NB4 (cell line): ENCODE results near the gene GTPBP8.

Experiments
- DNase-seq: peaks from one replicate; pipeline ENCODE4 v3.0.0; 2010; ENCODE audit warnings: low read depth
- H3K4me3 ChIP-seq: one replicate; pipeline ENCODE4 v1.5.1; 2011; ENCODE audit warnings: mild to moderate bottlenecking, low read depth, low read length, moderate library complexity
- CTCF ChIP-seq: IDR thresholded peaks from one replicate; pipeline ENCODE4 v1.5.1; 2012; ENCODE audit warnings: low read depth, low read length
- MAX ChIP-seq: IDR thresholded peaks from 2 replicates; pipeline ENCODE4 v1.6.1; 2011; ENCODE audit warnings: low read depth, low read length
- MYC ChIP-seq: IDR thresholded peaks from 2 replicates; pipeline ENCODE4 v1.6.1; 2011; ENCODE audit warnings: low read depth, low read length
- POLR2A ChIP-seq: IDR thresholded peaks from 2 replicates; pipeline ENCODE4 v1.6.1; 2011; ENCODE audit warnings: mild to moderate bottlenecking; ENCODE audit not compliant: insufficient read length; ENCODE audit errors: extremely low read depth

Gene GTPBP8

GRCh38 chr3:113000691-113001090 lies 9.9 kb downstream of the GTPBP8 start:
- H3K4me3 ChIP-seq: no peak overlapping the region
- no peak for DNase-seq
- TF ChIP-seq MAX: no peak
- TF ChIP-seq MYC: no peak
- TF ChIP-seq POLR2A: no peak
- TF ChIP-seq CTCF: no peak

GRCh38 chr3:113002037-113002436 lies 11.3 kb downstream of the GTPBP8 start:
- no peak for TF ChIP-seq MYC
- TF ChIP-seq MAX: no peak
- no peak overlapping the region for H3K4me3 ChIP-seq
- DNase-seq: no peak

- TF ChIP-seq MYC: no peak
- TF ChIP-seq POLR2A: no peak
- no peak for TF ChIP-seq CTCF
- no peak for DNase-seq
- H3K4me3 ChIP-seq: no peak overlapping the region
These were observed 11.9 kb downstream of the GTPBP8 start for GRCh38 chr3:113002679-113003078.

GRCh38 chr3:113005611-113006010 lies 14.8 kb downstream of the GTPBP8 start:
- TF ChIP-seq MYC (no peak), MAX (no peak), CTCF (no peak), POLR2A (no peak)
- no peak for DNase-seq
- H3K4me3 ChIP-seq: no peak overlapping the region

- no peak for DNase-seq
- no peak for TF ChIP-seq MAX
- TF ChIP-seq POLR2A: no peak
- no peak for TF ChIP-seq CTCF
- no peak for TF ChIP-seq MYC
- H3K4me3 ChIP-seq: no peak overlapping the region
These were observed 15.7 kb downstream of the GTPBP8 start for GRCh38 chr3:113006359-113007056.

- no peak overlapping the region for H3K4me3 ChIP-seq
- DNase-seq: no peak
- TF ChIP-seq MYC (no peak), MAX (no peak), POLR2A (no peak), CTCF (no peak)
These were observed 17.3 kb downstream of the GTPBP8 start for GRCh38 chr3:113008117-113008516.
